HepG2 (cell line): ENCODE measurements around the gene ARPC1B. TPM values are rescaled to one million over a fixed set of nuclear protein-coding genes. Genes with fewer than 3 reads are reported as not detected.

Experiments used
- FOXA1 ChIP-seq, 2 experiments: fragments of 450-650 bp in 1 of 2; sonication (generic) in 1 of 2; formaldehyde crosslinking in 1 of 2; IDR thresholded peaks; 2 replicates each; pipeline versions ENCODE4 v1.4.0 to v1.6.1; 2016 to 2020; ENCODE audit warnings: missing genetic modification reagents in 1 of 2
- HOXA7 ChIP-seq: sonication (generic); formaldehyde crosslinking; IDR thresholded peaks from 2 replicates; pipeline ENCODE4 v1.8.1; 2022; ENCODE audit warnings: mild to moderate bottlenecking, missing genetic modification reagents, moderate library complexity
- HOXD1 ChIP-seq: sonication (generic); formaldehyde crosslinking; IDR thresholded peaks from 2 replicates; pipeline ENCODE4 v1.5.0; 2020; ENCODE audit warnings: missing genetic modification reagents
- ISL2 ChIP-seq: sonication (generic); formaldehyde crosslinking; IDR thresholded peaks from 2 replicates; pipeline ENCODE4 v1.5.0; 2020; ENCODE audit warnings: missing genetic modification reagents
- NPAS2 ChIP-seq: sonication (generic); formaldehyde crosslinking; IDR thresholded peaks from 2 replicates; pipeline ENCODE4 v1.8.0; 2022; ENCODE audit warnings: mild to moderate bottlenecking, missing genetic modification reagents, borderline replicate concordance
- RBM22 ChIP-seq: fragments of 200-400 bp; formaldehyde crosslinking; optimal IDR thresholded peaks from 2 replicates; pipeline ENCODE3; 2017; ENCODE audit warnings: mild to moderate bottlenecking, low read length, moderate library complexity
- SMAD3 ChIP-seq: sonication (generic); formaldehyde crosslinking; IDR thresholded peaks from 2 replicates; pipeline ENCODE4 v1.4.0; 2020; ENCODE audit warnings: missing genetic modification reagents
- ZFX ChIP-seq: sonication (generic); formaldehyde crosslinking; IDR thresholded peaks from 2 replicates; pipeline ENCODE4 v1.4.0; 2020; ENCODE audit warnings: mild to moderate bottlenecking, low read depth, missing genetic modification reagents, moderate library complexity
- ZMAT3 ChIP-seq: sonication (generic); formaldehyde crosslinking; conservative IDR thresholded peaks from 2 replicates; pipeline ENCODE4 v1.7.0; 2021; ENCODE audit warnings: missing genetic modification reagents
- ZNF253 ChIP-seq: sonication (generic); formaldehyde crosslinking; IDR thresholded peaks from 2 replicates; pipeline ENCODE4 v1.8.0; 2022; ENCODE audit warnings: mild to moderate bottlenecking, missing genetic modification reagents, borderline replicate concordance
- ZNF333 ChIP-seq: sonication (generic); formaldehyde crosslinking; IDR thresholded peaks from 2 replicates; pipeline ENCODE4 v1.4.0; 2020; ENCODE audit warnings: mild to moderate bottlenecking, missing genetic modification reagents, borderline replicate concordance
- ZNF432 ChIP-seq: sonication (generic); formaldehyde crosslinking; IDR thresholded peaks from 2 replicates; pipeline ENCODE4 v1.5.0; 2020; ENCODE audit warnings: missing genetic modification reagents, mild to moderate bottlenecking, borderline replicate concordance
- ZNF562 ChIP-seq: sonication (generic); formaldehyde crosslinking; IDR thresholded peaks from 2 replicates; pipeline ENCODE4 v1.8.0; 2022; ENCODE audit warnings: missing genetic modification reagents, borderline replicate concordance
- polyA plus RNA-seq, 8 experiments: library from polyadenylated mRNA; depleted of rRNA in 3 of 8; stranded (reverse) in 7 of 8; unstranded in 1 of 8; fragments of >200 nt; fragmentation: Illumina TruSeq in 4 of 8; extraction: Trizol in 4 of 8; gene quantifications; 2 replicates each; pipeline versions ENCODE4 v1.2.1 to v1.2.3, GENCODE V29; 2011 to 2016; ENCODE audit warnings: low read depth in 4 of 8, missing spikeins in 1 of 8, mixed read lengths in 1 of 8; ENCODE audit not compliant: insufficient read depth in 1 of 8
- total RNA-seq, 5 experiments: library from RNA; depleted of rRNA; stranded (reverse); fragments of >200 nt; fragmentation: Illumina TruSeq; extraction: Trizol; gene quantifications; 2 replicates each; pipeline ENCODE4 v1.2.3, GENCODE V29; 2016; ENCODE audit warnings: low read depth in 1 of 5
- TF ChIP-seq, protein P1 (sequence below): sonication (generic); formaldehyde crosslinking; conservative IDR thresholded peaks from 2 replicates; pipeline ENCODE4 v1.4.0; 2020; ENCODE audit warnings: missing genetic modification reagents
- TF ChIP-seq, protein P2 (sequence below): sonication (generic); formaldehyde crosslinking; IDR thresholded peaks from 2 replicates; pipeline ENCODE4 v1.4.0; 2020; ENCODE audit warnings: missing genetic modification reagents
- TF ChIP-seq, protein P3 (sequence below): sonication (generic); formaldehyde crosslinking; IDR thresholded peaks from 2 replicates; pipeline ENCODE4 v1.5.1; 2020; ENCODE audit warnings: missing genetic modification reagents, mild to moderate bottlenecking, borderline replicate concordance
- TF ChIP-seq, protein P4 (sequence below): sonication (generic); formaldehyde crosslinking; IDR thresholded peaks from 2 replicates; pipeline ENCODE4 v1.5.0; 2020; ENCODE audit warnings: missing genetic modification reagents, mild to moderate bottlenecking, borderline replicate concordance
- TF ChIP-seq, protein P5 (sequence below): sonication (generic); formaldehyde crosslinking; IDR thresholded peaks from 2 replicates; pipeline ENCODE4 v1.4.0; 2020; ENCODE audit warnings: missing genetic modification reagents, low read depth, mild to moderate bottlenecking, borderline replicate concordance

ARPC1B gene
- total and polyA plus RNA-seq, 2 of the 13 experiments (the other 11 are each of a cell fraction or from before 2014, with no cell fraction given) = 72.9 to 89.1 TPM

DNA sequence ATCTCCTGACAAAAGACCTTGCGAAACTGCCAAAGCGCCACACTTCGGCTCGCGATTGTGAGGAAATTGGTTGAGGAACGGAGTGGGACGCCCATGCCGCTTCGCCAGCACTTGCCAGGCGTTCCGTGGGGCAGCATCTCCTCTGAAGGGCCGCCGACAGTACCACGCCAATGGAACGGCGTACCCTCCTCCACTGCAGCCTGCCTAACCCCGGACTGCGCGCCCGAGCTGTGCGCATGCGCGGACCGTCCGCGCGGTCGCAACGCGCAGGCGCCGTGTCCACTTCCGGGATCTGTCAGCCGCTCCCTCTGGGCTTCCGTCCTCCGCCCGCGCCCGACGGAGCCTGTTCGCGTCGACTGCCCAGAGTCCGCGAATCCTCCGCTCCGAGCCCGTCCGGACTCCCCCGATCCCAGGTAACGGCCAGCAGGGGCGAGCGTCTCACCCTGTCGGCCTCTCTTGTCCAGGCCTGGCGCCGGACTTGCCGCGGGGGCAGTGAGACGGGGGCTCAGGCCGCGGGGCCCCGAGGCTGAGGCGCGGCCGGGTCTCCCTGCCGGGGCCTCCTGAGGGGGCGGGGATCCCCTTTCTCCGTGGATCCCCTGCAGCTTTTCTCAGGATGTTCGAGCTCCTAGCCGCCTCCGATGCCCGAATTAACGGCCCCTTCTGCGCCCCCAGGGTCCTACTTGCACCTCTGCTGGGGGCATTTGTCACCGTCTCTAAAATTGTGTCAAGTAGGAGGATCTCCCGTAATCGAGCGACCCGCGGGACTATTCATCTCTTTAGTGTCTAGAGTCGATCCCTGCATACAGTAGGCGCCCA, 48.7 kb upstream of the ARPC1B start, which contains the start of gene ARPC1A (continued):
- TF ChIP-seq, protein P1, sequence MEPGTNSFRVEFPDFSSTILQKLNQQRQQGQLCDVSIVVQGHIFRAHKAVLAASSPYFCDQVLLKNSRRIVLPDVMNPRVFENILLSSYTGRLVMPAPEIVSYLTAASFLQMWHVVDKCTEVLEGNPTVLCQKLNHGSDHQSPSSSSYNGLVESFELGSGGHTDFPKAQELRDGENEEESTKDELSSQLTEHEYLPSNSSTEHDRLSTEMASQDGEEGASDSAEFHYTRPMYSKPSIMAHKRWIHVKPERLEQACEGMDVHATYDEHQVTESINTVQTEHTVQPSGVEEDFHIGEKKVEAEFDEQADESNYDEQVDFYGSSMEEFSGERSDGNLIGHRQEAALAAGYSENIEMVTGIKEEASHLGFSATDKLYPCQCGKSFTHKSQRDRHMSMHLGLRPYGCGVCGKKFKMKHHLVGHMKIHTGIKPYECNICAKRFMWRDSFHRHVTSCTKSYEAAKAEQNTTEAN (CRISPR knock-in tag) = peak; percentile 59
- TF ChIP-seq, protein P2, sequence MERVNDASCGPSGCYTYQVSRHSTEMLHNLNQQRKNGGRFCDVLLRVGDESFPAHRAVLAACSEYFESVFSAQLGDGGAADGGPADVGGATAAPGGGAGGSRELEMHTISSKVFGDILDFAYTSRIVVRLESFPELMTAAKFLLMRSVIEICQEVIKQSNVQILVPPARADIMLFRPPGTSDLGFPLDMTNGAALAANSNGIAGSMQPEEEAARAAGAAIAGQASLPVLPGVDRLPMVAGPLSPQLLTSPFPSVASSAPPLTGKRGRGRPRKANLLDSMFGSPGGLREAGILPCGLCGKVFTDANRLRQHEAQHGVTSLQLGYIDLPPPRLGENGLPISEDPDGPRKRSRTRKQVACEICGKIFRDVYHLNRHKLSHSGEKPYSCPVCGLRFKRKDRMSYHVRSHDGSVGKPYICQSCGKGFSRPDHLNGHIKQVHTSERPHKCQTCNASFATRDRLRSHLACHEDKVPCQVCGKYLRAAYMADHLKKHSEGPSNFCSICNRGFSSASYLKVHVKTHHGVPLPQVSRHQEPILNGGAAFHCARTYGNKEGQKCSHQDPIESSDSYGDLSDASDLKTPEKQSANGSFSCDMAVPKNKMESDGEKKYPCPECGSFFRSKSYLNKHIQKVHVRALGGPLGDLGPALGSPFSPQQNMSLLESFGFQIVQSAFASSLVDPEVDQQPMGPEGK = peak; percentile 69
- TF ChIP-seq RBM22 = peak; percentile 47
- TF ChIP-seq ZFX (CRISPR knock-in tag) = peak; percentile 97
- TF ChIP-seq SMAD3 = peak; percentile 40; the same call in 1 of the 2 replicates
- TF ChIP-seq, protein P3, sequence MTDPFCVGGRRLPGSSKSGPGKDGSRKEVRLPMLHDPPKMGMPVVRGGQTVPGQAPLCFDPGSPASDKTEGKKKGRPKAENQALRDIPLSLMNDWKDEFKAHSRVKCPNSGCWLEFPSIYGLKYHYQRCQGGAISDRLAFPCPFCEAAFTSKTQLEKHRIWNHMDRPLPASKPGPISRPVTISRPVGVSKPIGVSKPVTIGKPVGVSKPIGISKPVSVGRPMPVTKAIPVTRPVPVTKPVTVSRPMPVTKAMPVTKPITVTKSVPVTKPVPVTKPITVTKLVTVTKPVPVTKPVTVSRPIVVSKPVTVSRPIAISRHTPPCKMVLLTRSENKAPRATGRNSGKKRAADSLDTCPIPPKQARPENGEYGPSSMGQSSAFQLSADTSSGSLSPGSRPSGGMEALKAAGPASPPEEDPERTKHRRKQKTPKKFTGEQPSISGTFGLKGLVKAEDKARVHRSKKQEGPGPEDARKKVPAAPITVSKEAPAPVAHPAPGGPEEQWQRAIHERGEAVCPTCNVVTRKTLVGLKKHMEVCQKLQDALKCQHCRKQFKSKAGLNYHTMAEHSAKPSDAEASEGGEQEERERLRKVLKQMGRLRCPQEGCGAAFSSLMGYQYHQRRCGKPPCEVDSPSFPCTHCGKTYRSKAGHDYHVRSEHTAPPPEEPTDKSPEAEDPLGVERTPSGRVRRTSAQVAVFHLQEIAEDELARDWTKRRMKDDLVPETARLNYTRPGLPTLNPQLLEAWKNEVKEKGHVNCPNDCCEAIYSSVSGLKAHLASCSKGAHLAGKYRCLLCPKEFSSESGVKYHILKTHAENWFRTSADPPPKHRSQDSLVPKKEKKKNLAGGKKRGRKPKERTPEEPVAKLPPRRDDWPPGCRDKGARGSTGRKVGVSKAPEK (CRISPR knock-in tag) = no peak
- TF ChIP-seq ZNF333 (CRISPR knock-in tag) = peak; percentile 56; the same call in 1 of the 2 replicates
- TF ChIP-seq ZMAT3 (CRISPR knock-in tag) = 0 out of 2 replicates have a peak, but pooled peaks have one; percentile 12
- TF ChIP-seq ZNF432 (CRISPR knock-in tag) = no peak
- TF ChIP-seq, protein P4, sequence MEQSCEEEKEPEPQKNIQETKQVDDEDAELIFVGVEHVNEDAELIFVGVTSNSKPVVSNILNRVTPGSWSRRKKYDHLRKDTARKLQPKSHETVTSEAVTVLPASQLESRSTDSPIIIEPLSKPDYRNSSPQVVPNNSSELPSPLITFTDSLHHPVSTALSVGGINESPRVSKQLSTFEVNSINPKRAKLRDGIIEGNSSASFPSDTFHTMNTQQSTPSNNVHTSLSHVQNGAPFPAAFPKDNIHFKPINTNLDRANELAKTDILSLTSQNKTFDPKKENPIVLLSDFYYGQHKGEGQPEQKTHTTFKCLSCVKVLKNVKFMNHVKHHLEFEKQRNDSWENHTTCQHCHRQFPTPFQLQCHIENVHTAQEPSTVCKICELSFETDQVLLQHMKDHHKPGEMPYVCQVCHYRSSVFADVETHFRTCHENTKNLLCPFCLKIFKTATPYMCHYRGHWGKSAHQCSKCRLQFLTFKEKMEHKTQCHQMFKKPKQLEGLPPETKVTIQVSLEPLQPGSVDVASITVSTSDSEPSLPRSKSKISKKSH (CRISPR knock-in tag) = peak; percentile 68; the same call in 1 of the 2 replicates
- TF ChIP-seq FOXA1 (IDR thresholded peaks at IDR 0.05) = no peak
- TF ChIP-seq FOXA1 (CRISPR knock-in tag; IDR thresholded peaks at IDR 0.05) = no peak
- peak; percentile 65; the same call in 1 of the 2 replicates for TF ChIP-seq ISL2 (CRISPR knock-in tag)
- TF ChIP-seq ZNF253 (CRISPR knock-in tag) = no peak
- TF ChIP-seq ZNF562 (CRISPR knock-in tag) = no peak
- peak; percentile 71; the same call in 1 of the 2 replicates for TF ChIP-seq HOXD1
- TF ChIP-seq, protein P5, sequence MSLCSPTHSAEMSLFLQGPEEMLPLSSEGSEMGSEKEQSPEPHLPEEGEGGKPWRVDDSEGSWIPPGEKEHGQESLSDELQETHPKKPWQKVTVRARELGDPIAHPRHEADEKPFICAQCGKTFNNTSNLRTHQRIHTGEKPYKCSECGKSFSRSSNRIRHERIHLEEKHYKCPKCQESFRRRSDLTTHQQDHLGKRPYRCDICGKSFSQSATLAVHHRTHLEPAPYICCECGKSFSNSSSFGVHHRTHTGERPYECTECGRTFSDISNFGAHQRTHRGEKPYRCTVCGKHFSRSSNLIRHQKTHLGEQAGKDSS (CRISPR knock-in tag) = no peak; the same call in 1 of the 2 replicates
- TF ChIP-seq HOXA7 = no peak
- TF ChIP-seq NPAS2 = no peak
